Stimulated activated CD4-positive, alpha-beta T cell treated with anti-CD3 and anti-CD28 coated beads, Interleukin-4, amount 100 ng/mL, for 48 hours (primary cell): ENCODE results near the gene DHX32.
"Not testable (repeated sequence)": the region's sequence is repeated elsewhere in the genome, so short reads cannot be mapped to it uniquely, and the experiment has no call there.

Experiments used
- DNase-seq, 2 donors: peaks; one replicate each; pipeline ENCODE4 v3.0.0-alpha.2; 2020; ENCODE audit warnings: low read depth in 2 of 2

Gene DHX32, protein sequence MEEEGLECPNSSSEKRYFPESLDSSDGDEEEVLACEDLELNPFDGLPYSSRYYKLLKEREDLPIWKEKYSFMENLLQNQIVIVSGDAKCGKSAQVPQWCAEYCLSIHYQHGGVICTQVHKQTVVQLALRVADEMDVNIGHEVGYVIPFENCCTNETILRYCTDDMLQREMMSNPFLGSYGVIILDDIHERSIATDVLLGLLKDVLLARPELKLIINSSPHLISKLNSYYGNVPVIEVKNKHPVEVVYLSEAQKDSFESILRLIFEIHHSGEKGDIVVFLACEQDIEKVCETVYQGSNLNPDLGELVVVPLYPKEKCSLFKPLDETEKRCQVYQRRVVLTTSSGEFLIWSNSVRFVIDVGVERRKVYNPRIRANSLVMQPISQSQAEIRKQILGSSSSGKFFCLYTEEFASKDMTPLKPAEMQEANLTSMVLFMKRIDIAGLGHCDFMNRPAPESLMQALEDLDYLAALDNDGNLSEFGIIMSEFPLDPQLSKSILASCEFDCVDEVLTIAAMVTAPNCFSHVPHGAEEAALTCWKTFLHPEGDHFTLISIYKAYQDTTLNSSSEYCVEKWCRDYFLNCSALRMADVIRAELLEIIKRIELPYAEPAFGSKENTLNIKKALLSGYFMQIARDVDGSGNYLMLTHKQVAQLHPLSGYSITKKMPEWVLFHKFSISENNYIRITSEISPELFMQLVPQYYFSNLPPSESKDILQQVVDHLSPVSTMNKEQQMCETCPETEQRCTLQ

DNA sequence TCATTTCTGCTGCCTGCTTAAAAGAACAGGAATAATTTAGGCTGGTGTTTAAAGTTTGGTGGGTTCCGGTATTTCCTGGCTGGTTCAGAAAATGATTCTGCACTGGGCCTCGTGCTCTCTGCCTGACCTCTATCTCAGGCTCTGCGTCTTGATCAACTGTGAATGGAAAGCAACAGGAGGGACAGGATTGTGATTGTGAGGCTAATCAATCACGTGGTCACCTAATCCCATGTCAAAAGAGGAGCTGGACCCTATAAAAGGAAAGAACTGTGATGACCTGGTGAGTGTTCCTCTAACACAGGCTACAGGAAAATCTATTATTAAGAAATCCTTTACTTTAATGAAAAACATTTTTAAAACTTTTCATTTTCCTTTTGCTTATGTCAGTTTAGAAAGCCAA lies at the start of gene DHX32:
Gene DHX32 (minus strand): TSS at position 101 of the 400 bp plus-strand sequence. CDS start 468 bp downstream, outside the sequence.
- DNase-seq, result no peak

DNA sequence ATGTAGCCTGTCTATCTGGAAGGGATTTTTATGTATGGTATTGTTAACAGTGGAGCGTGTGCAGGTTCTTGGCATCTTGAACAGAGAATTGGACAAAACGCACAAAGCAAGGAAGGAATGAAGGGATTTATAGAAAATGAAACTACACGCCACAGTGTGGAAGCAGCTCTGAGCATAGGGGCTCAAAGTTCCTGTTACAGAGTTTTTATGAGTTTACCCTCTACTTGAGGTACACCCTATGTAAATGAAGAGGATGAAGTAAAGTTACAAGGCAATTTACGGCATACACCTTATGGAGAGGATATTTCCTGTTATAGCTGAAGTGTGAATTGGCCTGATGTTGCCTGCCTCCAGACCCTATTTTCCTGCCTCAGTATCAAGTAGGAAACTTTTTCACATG lies 48.5 kb upstream of the DHX32 start:
- no peak for DNase-seq

DNA sequence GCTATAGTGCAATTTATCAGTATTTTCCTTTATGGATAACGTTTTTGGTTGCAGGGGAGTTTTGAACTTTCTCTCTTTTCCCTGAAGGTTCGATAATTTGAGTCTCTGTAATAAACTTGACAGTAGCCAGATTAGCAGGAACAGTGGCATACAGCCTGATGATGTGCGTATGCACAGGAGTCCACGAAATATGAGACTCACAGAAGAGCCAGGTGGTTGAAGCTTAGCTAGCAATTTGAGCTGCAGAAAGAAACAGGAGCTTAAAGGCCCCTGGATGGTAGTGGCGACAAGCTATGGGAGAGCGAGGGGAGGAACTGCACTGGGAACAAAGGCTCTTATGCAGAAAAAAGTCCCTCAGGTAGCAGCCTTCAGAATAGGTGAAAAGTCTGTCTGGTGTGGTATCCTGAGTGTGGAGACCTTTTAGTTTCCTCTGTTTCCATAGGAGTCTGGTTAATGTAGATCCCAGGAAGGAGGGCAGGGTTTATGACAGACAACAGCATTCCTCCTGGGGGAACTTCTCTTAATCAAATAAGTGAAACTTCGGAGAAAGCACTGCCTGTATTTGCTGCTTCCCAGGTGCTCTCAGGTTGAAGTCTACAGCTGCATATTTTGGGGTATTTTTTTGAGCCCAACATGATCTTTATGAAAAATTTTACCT lies 48.0 kb upstream of the DHX32 start:
- no peak for DNase-seq

DNA sequence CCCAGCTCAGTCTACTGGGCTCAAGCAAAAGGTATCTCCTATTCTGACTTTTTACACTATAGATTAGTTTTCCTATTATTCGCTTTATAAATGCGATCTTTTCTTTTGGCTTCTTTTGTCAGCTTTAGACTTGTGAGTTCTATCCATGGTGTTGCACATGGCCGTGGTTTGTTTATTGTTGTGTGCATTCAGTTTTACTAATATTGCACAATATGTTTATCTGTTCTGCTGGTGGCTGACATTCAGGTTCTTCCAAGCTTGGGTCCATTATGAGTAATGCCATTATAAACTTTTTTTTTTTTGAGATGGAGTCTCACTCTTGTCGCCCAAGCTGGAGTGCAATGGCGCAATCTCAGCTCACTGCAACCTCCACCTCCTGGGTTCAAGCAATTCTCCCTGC lies 46.2 kb upstream of the DHX32 start:
- not testable (repeated sequence) for DNase-seq

DNA sequence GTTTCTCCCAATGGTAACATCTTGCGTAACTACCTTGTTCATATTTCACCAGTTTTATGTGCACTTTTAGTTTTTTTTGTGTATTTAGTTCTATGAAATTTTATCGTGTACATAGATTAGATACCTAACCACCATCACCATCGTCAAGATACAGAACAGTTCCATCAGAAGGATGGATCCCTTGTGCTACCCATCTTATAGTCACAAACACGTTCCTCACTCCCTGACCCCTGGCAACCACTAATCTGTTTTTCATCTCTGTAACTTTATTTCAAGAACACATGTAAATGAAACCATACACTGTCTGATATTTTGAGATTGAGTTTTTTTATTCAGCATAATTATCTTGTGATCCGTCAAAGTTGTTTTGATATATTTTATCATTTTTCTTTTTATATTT lies 45.2 kb upstream of the DHX32 start:
- DNase-seq, result no peak

DNA sequence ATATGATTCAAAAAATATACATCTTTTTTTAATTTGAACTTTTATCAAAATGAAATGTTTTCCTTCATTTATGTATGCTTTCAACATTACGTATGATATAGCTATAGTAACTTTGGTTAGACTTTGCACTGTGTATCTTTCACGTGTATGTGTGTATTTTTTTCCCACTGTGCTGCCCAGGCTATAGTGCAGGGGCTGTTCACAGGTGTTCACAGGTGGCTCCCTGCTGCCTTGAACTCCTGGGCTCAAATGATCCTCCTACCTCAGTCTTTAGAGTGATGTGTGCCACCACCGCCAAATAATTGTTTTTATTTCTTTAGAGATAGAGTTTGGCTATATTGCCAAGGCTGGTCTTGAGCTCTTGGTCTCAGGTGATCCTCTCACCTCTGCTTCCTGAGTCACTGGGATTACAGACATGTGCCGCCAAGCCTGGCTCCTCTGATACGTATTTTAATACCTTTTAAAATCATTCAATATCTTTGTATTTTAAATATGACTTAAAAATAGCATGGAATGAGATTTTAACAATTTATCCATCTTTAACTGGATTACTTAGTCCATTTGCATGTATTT lies 44.3 kb upstream of the DHX32 start:
- no peak for DNase-seq

DNA sequence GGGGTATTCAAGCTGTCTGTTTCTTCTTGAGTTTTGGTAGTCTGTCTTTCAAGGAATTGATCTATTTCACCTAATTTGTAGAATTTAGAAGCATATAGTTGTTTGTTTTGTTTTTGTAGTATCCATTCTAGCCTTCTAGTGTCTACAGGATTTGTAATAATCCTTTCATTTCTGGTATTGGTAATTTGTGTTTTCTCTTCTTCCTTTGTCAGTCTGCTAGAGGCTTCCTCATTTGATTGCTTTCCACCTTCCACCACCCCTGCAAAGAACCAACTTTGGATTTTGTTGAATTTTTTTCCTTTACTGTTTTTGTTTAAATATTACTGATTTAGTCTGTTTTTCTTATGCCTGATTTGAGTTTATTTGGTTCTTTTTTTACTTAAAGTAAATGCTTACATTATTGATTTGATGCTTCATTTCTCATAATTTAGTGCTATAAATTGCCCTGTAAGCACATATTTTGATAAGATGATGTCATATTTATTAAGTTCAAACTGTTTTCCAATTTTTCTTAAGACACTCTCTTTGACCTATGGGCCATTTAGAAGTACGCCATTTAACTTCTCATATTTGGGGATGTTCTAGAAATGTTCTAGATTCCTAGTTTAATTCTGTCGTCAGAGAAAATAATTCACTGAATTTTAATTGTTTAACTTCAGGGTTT lies 40.7 kb upstream of the DHX32 start:
- DNase-seq, result not testable (repeated sequence)

DNA sequence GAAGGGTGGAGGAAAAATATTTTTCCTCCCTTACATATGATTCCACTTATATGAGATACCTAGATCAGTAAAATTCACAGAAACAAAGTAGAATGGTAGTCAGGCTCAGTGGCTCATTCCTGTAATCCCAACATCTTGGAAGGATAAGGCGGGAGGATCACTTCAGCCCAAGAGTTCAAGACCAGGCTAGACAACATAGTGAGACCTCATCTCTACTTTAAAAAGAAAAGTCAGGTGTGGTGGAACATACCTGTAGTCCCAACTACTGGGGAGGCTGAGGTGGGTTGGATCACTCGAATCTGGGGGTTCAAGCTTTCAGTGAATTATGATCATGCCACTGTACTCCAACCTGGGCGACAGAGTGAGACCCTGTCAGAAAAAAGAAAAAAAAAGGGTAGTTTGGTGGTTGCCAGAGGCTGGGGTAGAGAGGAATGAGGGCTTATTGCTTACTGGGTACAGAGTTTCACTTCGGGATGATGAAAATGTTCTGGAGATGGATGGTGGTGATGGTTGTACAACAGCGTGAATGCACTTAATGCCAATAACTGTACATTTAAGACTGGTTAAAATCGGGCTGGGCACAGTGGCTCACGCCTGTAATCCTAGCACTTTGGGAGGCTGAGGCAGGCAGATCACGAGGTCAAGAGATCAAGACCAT lies 36.7 kb upstream of the DHX32 start:
- DNase-seq, result not testable (repeated sequence)

DNA sequence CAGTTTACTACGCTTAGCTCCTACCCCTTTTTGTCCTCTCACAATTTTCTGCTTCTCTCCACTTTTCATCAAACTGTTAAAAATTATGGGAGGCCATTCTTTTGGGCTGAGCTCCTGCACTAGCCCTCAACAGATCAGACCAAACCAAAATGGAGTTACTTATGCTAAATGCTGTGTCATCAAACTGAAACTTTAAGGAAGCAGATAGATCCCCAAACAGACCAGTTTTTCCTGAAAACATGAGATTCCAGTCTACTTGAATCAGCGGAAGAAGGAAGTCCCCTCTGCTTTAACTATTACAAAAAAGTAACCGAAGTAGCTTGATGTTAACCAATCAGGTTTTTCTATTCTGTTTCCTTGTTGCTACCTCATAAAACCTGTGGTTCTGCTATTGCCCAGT lies 35.9 kb upstream of the DHX32 start:
- DNase-seq, result no peak

DNA sequence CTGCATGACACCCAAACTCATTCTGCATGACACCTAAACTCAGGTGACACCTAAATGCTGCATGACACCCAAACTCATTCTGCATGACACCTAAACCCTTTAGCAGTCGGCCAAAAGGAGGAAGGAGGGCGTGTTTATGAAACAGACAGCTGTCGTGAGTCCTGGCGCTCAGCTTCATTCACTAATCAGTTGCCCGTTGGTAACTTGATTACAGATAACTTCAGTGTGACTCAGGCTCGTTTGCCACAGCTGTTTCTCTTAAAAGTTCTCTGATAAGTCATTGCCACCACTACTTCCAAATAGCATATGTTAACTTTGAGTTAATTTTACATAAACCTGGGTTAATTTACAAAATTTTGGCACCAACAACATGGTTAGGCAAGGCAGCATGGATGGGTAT lies 32.2 kb upstream of the DHX32 start:
- not testable (repeated sequence) for DNase-seq

DNA sequence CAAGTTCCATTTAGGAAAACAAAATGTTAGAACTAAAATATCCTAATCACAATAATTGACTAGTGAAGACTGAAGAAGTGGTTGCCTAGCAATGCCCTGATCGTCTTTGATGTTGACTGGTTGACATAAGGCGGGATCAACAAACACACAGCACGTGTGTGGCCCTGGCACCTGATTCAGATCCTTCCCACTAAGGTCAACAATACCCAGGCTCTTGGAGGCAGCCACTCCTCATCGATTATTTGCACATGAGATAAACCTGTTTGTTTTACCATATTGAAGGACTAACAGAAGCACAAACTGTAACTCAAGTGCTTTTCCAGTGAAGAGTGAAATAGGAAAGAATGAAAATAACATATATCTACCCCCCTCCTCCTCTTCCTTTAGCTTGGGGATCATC lies 30.9 kb upstream of the DHX32 start:
- DNase-seq, result no peak

DNA sequence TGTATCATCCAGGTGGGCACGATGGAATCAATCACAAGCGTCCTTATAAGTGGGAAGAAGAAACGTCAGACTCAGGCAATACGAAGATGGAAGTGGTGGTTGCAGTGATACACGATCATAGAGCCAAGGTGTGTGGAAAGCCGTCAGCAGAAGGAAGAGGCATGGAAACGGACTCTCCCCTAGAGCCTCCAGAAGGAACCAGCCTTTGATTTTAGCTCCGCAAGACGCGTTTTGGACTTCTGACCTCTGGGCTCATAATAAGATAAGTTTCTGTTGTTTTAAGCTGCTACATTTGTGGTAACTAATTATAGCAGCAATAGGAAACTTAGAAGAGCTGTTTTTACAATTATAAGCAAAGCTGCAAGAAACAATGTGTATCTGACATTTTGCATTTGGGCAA lies 30.1 kb upstream of the DHX32 start:
- no peak for DNase-seq

DNA sequence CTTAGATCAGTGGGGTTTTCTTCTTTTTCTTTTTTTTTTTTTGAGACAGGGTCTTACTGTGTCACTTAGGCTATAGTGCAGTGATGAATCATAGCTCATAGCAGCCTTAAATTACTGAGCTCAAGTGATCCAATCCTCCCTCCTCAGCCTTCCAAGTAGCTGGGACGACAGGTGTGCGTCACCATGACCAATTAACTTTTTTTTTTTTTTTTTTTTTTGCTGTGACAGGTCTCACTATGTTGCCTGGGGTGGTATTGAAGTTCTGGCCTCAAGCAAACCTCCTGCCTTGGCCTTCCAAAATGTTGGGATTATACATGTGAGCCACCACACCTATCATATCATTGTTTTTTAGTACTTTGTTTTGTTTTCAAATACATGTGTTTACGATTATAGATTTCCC lies 28.4 kb upstream of the DHX32 start:
- DNase-seq, result not testable (repeated sequence)

DNA sequence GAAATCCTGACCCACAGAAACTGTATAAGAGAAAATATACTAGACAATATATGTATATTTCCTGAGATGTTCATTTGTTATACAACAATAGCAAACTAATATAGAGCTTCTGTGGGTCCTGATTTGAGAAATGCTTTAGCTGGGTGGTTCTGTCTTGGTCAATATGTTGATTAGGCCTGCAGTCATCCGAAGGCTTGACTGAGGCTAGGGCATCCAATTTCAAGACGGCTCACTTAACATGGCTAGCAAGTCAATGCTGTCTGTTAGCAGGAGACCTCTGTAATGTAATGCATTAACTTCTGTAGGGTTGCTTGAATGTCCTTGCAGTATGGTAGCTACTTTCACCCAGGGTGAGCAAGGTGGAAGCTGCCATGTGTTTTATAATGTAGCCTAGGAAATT lies 27.7 kb upstream of the DHX32 start:
- DNase-seq, result not testable (repeated sequence)

DNA sequence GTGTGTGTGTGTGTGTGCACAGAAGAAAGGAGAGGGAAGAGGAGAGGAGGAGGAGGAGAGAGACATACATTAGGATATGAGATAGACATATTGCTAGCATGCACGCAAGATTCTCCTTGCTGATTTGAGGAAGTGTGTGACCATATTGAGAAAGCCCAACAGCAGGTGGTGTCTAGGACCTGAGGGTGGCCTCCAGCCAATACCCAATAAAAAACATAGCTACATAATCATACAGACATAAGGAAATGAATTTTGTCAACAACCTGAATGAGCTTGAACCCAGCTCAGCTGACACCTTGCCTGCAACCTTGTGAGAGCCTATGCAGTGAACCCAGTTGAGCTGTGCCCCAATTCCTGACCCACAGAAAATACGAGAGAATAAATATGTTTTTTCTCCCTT lies 26.5 kb upstream of the DHX32 start:
- not testable (repeated sequence) for DNase-seq

DNA sequence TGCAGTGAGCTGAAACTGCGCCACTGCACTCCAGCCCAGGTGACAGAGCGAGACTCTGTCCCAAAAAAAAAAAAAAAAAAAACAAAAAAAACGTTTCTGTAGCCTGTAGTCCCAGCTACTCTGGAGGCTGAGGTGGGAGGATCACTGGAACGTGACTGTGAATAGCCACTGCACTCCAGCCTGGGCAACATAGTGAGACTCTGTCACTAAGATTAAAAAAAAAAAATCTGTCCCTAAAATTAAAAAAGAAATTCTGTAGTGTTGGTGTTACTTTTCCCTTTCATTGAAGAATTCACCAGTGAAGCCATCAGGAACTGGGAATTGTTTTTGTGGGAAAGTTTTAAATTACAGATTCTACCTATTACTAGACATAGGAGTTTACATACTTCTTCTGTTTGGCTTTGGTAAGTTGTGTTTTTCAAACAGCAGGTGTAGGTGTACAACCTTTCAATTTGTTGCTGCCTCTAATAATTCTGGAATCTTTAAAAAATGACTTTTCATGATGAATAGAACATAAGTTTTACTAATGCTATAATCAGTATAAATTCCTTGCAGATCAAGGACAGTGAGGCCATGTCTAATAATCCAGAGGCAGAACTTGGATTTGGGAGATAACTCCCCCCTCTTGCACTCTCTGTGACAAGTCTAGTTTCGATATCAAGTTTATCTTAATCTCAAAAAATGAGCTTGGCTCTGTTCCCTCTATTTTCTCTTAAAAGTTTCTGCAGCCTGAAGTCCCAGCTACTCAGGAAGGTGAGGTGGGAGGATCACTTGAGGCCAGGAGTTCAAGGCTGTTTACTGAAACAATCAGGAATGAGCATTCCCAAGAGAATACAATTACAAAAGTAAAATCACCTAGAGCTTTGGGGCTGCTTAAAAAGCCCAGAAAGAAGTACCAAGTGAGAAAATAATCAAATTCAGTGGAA lies 24.2 kb upstream of the DHX32 start:
- DNase-seq, result not testable (repeated sequence)

DNA sequence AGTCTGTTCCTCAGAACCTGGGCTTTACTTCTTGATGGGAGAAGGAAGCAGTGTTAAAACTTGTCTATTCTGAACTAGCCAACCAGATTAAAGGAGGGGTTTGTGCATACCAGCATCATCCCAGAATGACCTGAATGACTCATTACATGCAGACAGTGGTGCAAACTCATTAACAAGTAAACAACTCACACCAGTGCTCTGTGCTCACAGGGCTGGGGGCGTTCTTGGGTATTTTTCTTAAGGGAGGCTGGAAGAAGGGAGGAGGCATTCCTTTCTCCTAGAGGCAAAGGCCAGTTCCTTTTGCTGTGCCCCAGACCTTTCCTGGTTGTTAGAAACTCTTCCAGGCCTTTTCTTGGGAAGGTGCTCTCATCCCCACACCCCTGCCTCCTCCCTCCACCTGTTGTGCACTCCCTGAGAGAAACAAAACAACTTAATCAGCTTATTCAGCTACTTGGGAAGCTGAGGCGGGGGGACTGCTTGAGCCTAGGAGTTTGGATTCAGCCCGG lies 22.1 kb upstream of the DHX32 start:
- not testable (repeated sequence) for DNase-seq

DNA sequence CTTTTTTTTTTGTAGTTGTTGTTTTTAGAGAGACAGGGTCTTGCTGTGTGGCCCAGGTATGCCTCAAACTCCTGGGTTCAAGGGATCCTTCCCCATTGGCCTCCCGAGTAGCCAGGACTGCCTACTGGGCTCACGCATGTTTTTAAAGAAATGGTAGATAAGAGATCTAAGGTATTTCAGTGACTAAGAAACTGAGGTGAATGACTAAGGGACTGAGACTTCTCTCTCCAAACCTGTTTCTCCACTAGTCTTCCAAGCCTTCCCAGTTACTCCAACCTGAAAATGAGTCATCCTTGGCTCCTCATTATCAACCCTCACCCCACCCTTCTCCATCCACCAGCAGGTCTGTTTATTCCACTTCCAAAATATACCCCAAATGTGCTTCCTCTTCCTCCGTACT lies 19.9 kb upstream of the DHX32 start:
- not testable (repeated sequence) for DNase-seq

DNA sequence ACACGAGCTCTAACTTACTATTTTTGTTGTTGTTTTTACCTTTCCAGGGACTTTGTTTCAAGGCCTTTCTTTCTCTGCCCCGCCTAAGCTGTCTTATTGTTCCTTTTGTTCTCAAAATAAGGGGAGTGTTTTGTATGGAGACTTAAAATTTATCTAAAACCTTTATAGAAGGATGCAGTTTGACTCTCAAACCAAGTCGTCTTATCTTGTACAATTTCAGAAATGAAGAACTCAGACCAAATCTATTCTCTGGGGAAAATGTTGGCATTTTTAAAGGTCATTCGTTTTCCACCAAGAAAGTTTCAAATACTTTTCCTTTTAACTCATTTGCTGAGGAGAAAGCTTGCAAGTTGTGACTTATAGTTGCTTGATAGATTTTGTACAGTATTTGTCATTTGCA lies 16.2 kb upstream of the DHX32 start:
- not testable (repeated sequence) for DNase-seq
